Mesendoderm (in vitro differentiated cells): ENCODE measurements around the gene SYTL3.

Experiments used
- DNase-seq: peaks from one replicate; pipeline ENCODE4 v3.0.0; 2013
- H2AK5ac ChIP-seq: 2 replicates; pipeline ENCODE4 v1.6.1; 2013; ENCODE audit warnings: low read length, inconsistent platforms
- H2BK120ac ChIP-seq: 2 replicates; pipeline ENCODE4 v1.6.1; 2013; ENCODE audit warnings: low read depth, mild to moderate bottlenecking, low read length, moderate library complexity, mixed read lengths
- H2BK15ac ChIP-seq: replicated peaks from 2 replicates; pipeline ENCODE4 v1.6.1; 2013; ENCODE audit warnings: low read depth, mild to moderate bottlenecking, moderate library complexity
- H2BK5ac ChIP-seq: 2 replicates; pipeline ENCODE4 v1.6.1; 2013; ENCODE audit warnings: low read length, inconsistent platforms
- H3K18ac ChIP-seq: 2 replicates; pipeline ENCODE4 v1.6.1; 2013; ENCODE audit warnings: mild to moderate bottlenecking, low read length, mixed read lengths
- H3K23ac ChIP-seq: one replicate; pipeline ENCODE4 v1.6.1; 2013; ENCODE audit warnings: low read length
- H3K27ac ChIP-seq: 2 replicates; pipeline ENCODE4 v1.5.1; 2013; ENCODE audit warnings: low read depth, mild to moderate bottlenecking, inconsistent platforms, low read length, moderate library complexity
- H3K27me3 ChIP-seq: 2 replicates; pipeline ENCODE4 v1.6.1; 2013; ENCODE audit warnings: low read length, control low read depth, mild to moderate bottlenecking, inconsistent platforms; ENCODE audit not compliant: insufficient read depth, poor library complexity
- H3K36me3 ChIP-seq: 2 replicates; pipeline ENCODE4 v1.6.1; 2013; ENCODE audit warnings: low read length, inconsistent platforms; ENCODE audit not compliant: control insufficient read depth, insufficient read depth
- H3K4ac ChIP-seq: one replicate; pipeline ENCODE4 v1.6.1; 2013; ENCODE audit warnings: low read depth, mild to moderate bottlenecking, low read length, moderate library complexity
- H3K4me1 ChIP-seq: 2 replicates; pipeline ENCODE4 v1.6.1; 2013; ENCODE audit warnings: low read depth, low read length, inconsistent platforms; ENCODE audit not compliant: control insufficient read depth
- H3K4me2 ChIP-seq: 2 replicates; pipeline ENCODE4 v1.6.1; 2013; ENCODE audit warnings: low read length
- H3K4me3 ChIP-seq: 2 replicates; pipeline ENCODE4 v1.5.1; 2013; ENCODE audit warnings: mild to moderate bottlenecking, low read length
- H3K56ac ChIP-seq: one replicate; pipeline ENCODE4 v1.6.1; 2013; ENCODE audit warnings: low read length
- H3K79me1 ChIP-seq: 2 replicates; pipeline ENCODE4 v1.6.1; 2013; ENCODE audit warnings: low read length, inconsistent platforms
- H3K79me2 ChIP-seq: 2 replicates; pipeline ENCODE4 v1.6.1; 2013; ENCODE audit warnings: mild to moderate bottlenecking, low read length; ENCODE audit not compliant: control insufficient read depth, insufficient read depth
- H3K9ac ChIP-seq: 2 replicates; pipeline ENCODE4 v1.6.1; 2013; ENCODE audit warnings: low read length, inconsistent platforms
- H4K5ac ChIP-seq: one replicate; pipeline ENCODE4 v1.6.1; 2013; ENCODE audit warnings: low read length
- H4K8ac ChIP-seq: one replicate; pipeline ENCODE4 v1.6.1; 2013; ENCODE audit warnings: low read depth, mild to moderate bottlenecking, control low read depth, low read length, moderate library complexity
- WGBS: extraction: QIAGEN DNeasy Blood & Tissue Kit; methylation state at CpG from one replicate; pipeline ENCODE4 v1.1.7; 2013; ENCODE audit warnings: low lambda C conversion rate, missing lambda C conversion rate; ENCODE audit not compliant: insufficient coverage; ENCODE audit errors: extremely low coverage; 5-methylcytosine and 5-hydroxymethylcytosine counted together

SYTL3 gene

GRCh38 chr6:158643836-158644230, 6.0 kb upstream of the SYTL3 start:
- H3K79me1 ChIP-seq = peaks cover 16% of the 10 kb centered on the region
- H3K56ac ChIP-seq = peak overlapping the region; percentile 99
- H2BK15ac ChIP-seq = no peak overlapping the region
- no peak overlapping the region for H2BK120ac ChIP-seq
- no peak for DNase-seq
- no peaks in the 10 kb centered on the region for H3K36me3 ChIP-seq
- H3K4me1 ChIP-seq = no peaks in the 10 kb centered on the region
- H2AK5ac ChIP-seq = peak overlapping the region; percentile 46
- H4K8ac ChIP-seq = no peak overlapping the region
- peak overlapping the region; percentile 82 for H3K4me2 ChIP-seq
- H3K4ac ChIP-seq = peak overlapping the region; percentile 75
- no CpG with 5 or more reads among the region's 21 CpGs for WGBS
- peak overlapping the region; percentile 77 for H3K18ac ChIP-seq
- H3K27me3 ChIP-seq = no peaks in the 10 kb centered on the region
- H3K9ac ChIP-seq = peak overlapping the region; percentile 94
- H3K27ac ChIP-seq = peak overlapping the region; percentile 63
- H2BK5ac ChIP-seq = no peak overlapping the region
- peaks cover 12% of the 10 kb centered on the region for H3K79me2 ChIP-seq
- no peak overlapping the region for H4K5ac ChIP-seq
- H3K4me3 ChIP-seq = peak overlapping the region; percentile 84
- peak overlapping the region; percentile 97 for H3K23ac ChIP-seq

GRCh38 chr6:158644231-158645063, 5.4 kb upstream of the SYTL3 start, which contains the start of gene DYNLT1:
Gene DYNLT1 (minus strand): TSS chr6:158644743. CDS start chr6:158644708, 35 bp downstream.
- Histone ChIP-seq H3K79me2 (peaks cover 12% of the 10 kb centered on the region), H2BK5ac (no peak within 1 kb of the TSS), H2BK15ac (no peak within 1 kb of the TSS), H3K27me3 (no peaks in the 10 kb centered on the region), H3K79me1 (peaks cover 10% of the 10 kb centered on the region), H3K9ac (peak within 1 kb of the TSS; percentile 94), H4K8ac (no peak within 1 kb of the TSS), H3K4me2 (peak within 1 kb of the TSS; percentile 82), H4K5ac (no peak within 1 kb of the TSS), H3K4me3 (peak within 1 kb of the TSS; percentile 84), H3K4ac (peak within 1 kb of the TSS; percentile 75), H3K36me3 (no peaks in the 10 kb centered on the region), H3K18ac (peak within 1 kb of the TSS; percentile 77), H2AK5ac (peak within 1 kb of the TSS; percentile 46), H2BK120ac (no peak within 1 kb of the TSS), H3K23ac (peak within 1 kb of the TSS; percentile 97), H3K4me1 (no peaks in the 10 kb centered on the region), H3K27ac (peak within 1 kb of the TSS; percentile 63), H3K56ac (peak within 1 kb of the TSS; percentile 99)
- no CpG with 5 or more reads among the region's 81 CpGs for WGBS
- DNase-seq = peak; percentile 95

DNA sequence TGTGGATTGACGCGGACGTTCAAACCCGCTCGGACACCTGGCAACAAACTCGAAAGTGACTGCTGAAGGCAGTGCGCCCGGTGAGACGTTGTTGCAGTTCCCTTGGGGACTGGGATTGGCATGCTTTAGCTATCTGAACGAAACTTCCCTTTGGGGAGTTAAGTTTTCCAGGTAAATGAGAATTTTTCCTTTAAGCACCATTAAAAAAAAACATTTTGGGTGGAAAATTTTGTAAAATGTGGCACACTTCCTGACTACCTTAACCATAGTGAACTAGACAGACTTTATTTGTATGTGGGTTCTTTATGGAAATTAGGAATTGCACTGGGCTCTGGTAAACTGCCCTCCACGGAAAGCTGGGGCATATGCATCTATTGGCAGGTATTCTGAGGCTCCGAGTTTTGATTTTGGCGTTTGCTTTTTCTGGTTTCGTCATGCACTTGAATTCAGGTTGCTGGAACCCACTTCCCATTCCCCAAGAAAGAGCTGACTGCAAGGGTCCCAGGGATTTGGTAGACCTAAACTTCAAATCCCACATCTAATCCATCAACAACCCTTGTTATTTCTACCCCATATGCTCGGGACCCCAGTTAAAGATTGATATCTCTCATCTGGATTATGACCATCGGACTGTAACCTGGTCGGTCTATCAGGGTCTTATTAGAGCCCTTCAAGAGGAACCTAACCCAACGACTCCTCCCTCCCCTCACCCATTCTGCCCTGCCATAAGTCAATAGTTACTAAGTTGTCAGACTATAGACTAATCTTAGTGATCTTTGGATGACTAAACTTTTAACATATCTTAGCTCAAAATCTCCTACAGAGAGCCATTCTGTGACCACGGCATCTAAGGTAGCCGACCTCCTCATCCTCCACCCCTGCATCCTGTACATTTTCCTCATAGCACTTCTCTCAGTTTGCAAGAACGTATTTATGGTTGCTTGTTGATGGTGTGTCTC, 4.5 kb upstream of the SYTL3 start:
- Histone ChIP-seq H2AK5ac (no peak overlapping the region), H3K36me3 (no peaks in the 10 kb centered on the region), H3K4me2 (peak overlapping the region; percentile 81), H3K9ac (peak overlapping the region; percentile 69), H3K56ac (peak overlapping the region; percentile 82), H2BK120ac (no peak overlapping the region), H3K18ac (no peak overlapping the region), H3K27ac (no peak overlapping the region), H3K79me1 (peaks cover 10% of the 10 kb centered on the region), H4K5ac (no peak overlapping the region), H3K4me1 (no peaks in the 10 kb centered on the region), H3K4me3 (peak overlapping the region; percentile 62), H3K4ac (no peak overlapping the region), H2BK15ac (no peak overlapping the region), H3K79me2 (peaks cover 12% of the 10 kb centered on the region), H4K8ac (no peak overlapping the region), H3K23ac (no peak overlapping the region), H2BK5ac (no peak overlapping the region), H3K27me3 (no peaks in the 10 kb centered on the region)
- no CpG with 5 or more reads among the region's 21 CpGs for WGBS
- DNase-seq = no peak

DNA sequence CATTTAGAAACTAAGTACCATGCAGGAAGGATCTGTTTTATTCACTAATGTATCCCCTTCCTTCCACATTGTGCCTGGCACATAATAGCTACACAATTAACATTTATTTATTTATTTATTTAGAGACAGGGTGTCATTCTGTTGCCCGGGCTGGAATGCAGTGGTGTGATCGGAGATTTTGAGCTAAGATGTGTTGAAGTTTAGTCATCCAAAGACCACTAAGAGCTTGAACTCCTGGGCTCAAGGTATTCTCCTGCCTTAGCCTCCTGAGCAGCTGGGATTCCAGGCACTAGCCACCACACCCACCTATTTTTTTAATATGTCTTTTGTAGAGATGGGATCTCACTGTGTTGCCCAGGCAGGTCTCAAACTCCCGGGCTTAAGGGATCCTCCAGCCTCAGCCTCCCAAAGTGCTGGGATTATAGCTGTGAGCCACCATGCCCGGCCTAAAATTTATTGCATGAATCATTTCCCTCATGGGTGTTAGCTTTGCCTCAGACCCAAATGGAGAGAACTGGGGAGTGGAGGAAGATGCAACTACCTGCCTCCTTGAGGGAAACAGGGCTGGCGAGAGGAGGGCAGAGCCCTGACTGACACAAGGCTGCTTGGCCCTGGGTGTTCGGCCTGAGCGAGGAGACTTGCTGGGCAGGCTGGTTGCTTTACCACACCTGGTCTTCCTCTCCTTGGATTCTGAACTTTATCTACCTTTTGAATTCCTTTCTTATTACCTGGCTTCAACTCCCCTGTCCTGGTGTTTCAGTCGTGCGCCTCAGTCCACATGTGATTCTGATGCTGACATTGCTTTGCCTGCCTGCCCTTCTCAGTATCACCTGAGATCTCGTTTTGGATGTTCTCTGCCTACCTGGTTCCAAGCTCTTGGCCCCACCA, 3.6 kb upstream of the SYTL3 start:
- DNase-seq = no peak
- no peaks in the 10 kb centered on the region for H3K36me3 ChIP-seq

GRCh38 chr6:158647501-158647900, 2.4 kb upstream of the SYTL3 start:
- no peak overlapping the region for H3K4me2 ChIP-seq
- peaks cover 5% of the 10 kb centered on the region for H3K79me1 ChIP-seq
- H4K5ac ChIP-seq = no peak overlapping the region
- H2AK5ac ChIP-seq = no peak overlapping the region
- H3K79me2 ChIP-seq = peaks cover 8% of the 10 kb centered on the region
- H3K4me3 ChIP-seq = no peak overlapping the region
- no peak overlapping the region for H3K9ac ChIP-seq
- H2BK5ac ChIP-seq = no peak overlapping the region
- H3K56ac ChIP-seq = no peak overlapping the region
- no peaks in the 10 kb centered on the region for H3K36me3 ChIP-seq
- no peak overlapping the region for H3K23ac ChIP-seq
- H2BK120ac ChIP-seq = no peak overlapping the region
- no peak for DNase-seq
- H2BK15ac ChIP-seq = no peak overlapping the region
- no peak overlapping the region for H3K27ac ChIP-seq
- no peaks in the 10 kb centered on the region for H3K27me3 ChIP-seq
- no peak overlapping the region for H3K4ac ChIP-seq
- H3K18ac ChIP-seq = no peak overlapping the region
- no peak overlapping the region for H4K8ac ChIP-seq
- no CpG with 5 or more reads among the region's 4 CpGs for WGBS
- no peaks in the 10 kb centered on the region for H3K4me1 ChIP-seq

More for the DNA sequence above, 3.6 kb upstream of the SYTL3 start:
- H3K56ac ChIP-seq = no peak overlapping the region
- WGBS = no CpG with 5 or more reads among the region's 10 CpGs
- no peak overlapping the region for H3K18ac ChIP-seq
- H3K23ac ChIP-seq = no peak overlapping the region
- H3K79me2 ChIP-seq = peaks cover 11% of the 10 kb centered on the region
- no peak overlapping the region for H3K4me3 ChIP-seq
- H2BK5ac ChIP-seq = no peak overlapping the region
- H3K4me1 ChIP-seq = no peaks in the 10 kb centered on the region
- H3K27me3 ChIP-seq = no peaks in the 10 kb centered on the region
- H3K4me2 ChIP-seq = no peak overlapping the region
- H4K8ac ChIP-seq = no peak overlapping the region
- no peak overlapping the region for H3K27ac ChIP-seq
- no peak overlapping the region for H2BK120ac ChIP-seq
- no peak overlapping the region for H2BK15ac ChIP-seq
- no peak overlapping the region for H2AK5ac ChIP-seq
- H4K5ac ChIP-seq = no peak overlapping the region
- no peak overlapping the region for H3K4ac ChIP-seq
- H3K9ac ChIP-seq = no peak overlapping the region
- H3K79me1 ChIP-seq = peaks cover 8% of the 10 kb centered on the region
